Gastrocnemius medialis (tissue), 4 donors: ENCODE data around the gene ELMO2. TPM values are rescaled to one million over a fixed set of nuclear protein-coding genes. Genes with fewer than 3 reads are reported as not detected.
A peak's percentile ranks its signal among the peaks of the same experiment; 100 is the strongest.

Experiments
- ATAC-seq, 2 donors: fragments of 150-250 bp; one replicate each; pipeline ENCODE4 v1.9.1; 2016
- DNase-seq, 2 donors: peaks; one replicate each; pipeline ENCODE4 v3.0.0-alpha.2; 2019
- H3K27ac ChIP-seq, 4 donors: fragments of 200-600 bp; sonication (generic); 1 replicate in 1 of 4; 2 replicates in 3 of 4; pipeline ENCODE4 v1.5.1; 2016 to 2018; ENCODE audit warnings: mild to moderate bottlenecking in 2 of 4, moderate library complexity in 1 of 4
- H3K27me3 ChIP-seq, 3 donors: fragments of 200-600 bp; sonication (generic) in 2 of 3; 1 replicate in 1 of 3; 2 replicates in 2 of 3; pipeline versions ENCODE4 v1.5.1 to v1.6.0; 2016 to 2019; ENCODE audit warnings: mild to moderate bottlenecking in 1 of 3, moderate library complexity in 1 of 3
- H3K36me3 ChIP-seq, 2 donors: fragments of 200-600 bp; sonication (generic) in 1 of 2; one replicate each; pipeline ENCODE4 v1.5.1; 2017 to 2018
- H3K4me1 ChIP-seq, 2 donors: fragments of 200-600 bp; sonication (generic) in 1 of 2; one replicate each; pipeline ENCODE4 v1.5.1; 2016 to 2017; ENCODE audit warnings: mild to moderate bottlenecking in 2 of 2
- H3K4me3 ChIP-seq, 4 donors: fragments of 200-600 bp; sonication (generic) in 3 of 4; 1 replicate in 1 of 4; 2 replicates in 3 of 4; pipeline ENCODE4 v1.5.1; 2016 to 2019; ENCODE audit warnings: mild to moderate bottlenecking in 2 of 4
- H3K9me3 ChIP-seq, 3 donors: fragments of 200-600 bp; sonication (generic) in 2 of 3; 1 replicate in 1 of 3; 2 replicates in 2 of 3; pipeline ENCODE4 v1.5.1; 2016 to 2019
- CTCF ChIP-seq, 5 experiments: fragments of 450-650 bp in 3 of 5; fragments of 200-600 bp in 2 of 5; sonication (generic) in 2 of 5; IDR thresholded peaks in 4 of 5; conservative IDR thresholded peaks in 1 of 5; 1 replicate in 4 of 5; 2 replicates in 1 of 5; pipeline ENCODE4 v1.5.1; 2016 to 2019; ENCODE audit warnings: antibody characterized with exemption in 5 of 5, mild to moderate bottlenecking in 3 of 5, moderate library complexity in 3 of 5
- POLR2A ChIP-seq, 2 donors: fragments of 450-650 bp; IDR thresholded peaks; one replicate each; pipeline ENCODE4 v1.6.1; 2017; ENCODE audit warnings: antibody characterized with exemption in 2 of 2, mild to moderate bottlenecking in 2 of 2, moderate library complexity in 2 of 2
- in situ Hi-C, 4 donors: fragments of 200-750 bp; cut with MboI; loops; one replicate each; pipeline versions ENCODE4 v1.15.0 to v1.8.0; 2017; ENCODE audit warnings: low sequenced_read_pairs in 4 of 4
- intact Hi-C: fragments of 100-400 bp; cut with DNase I; formaldehyde crosslinking; loops from one replicate; pipeline ENCODE4 v1.15.1; 2023; ENCODE audit warnings: low total_unique reads
- total RNA-seq, 4 donors: library from RNA; depleted of rRNA; stranded (reverse); fragments of >200 nt; gene quantifications; one replicate each; pipeline versions ENCODE4 v1.1.0 to v1.2.3, GENCODE V29; 2016

ELMO2 gene
- total RNA-seq, 4 donors from 2014 or later = 47.6 to 67.5 (median 53.6) TPM

GRCh38 chr20:46346770-46347169 lies 59.6 kb downstream of the ELMO2 start:
- Histone ChIP-seq H3K27me3 (peaks cover 3 to 8% (median 6%) of the 10 kb centered on the region in 3 donors), H3K27ac (no peak overlapping the region), H3K4me1 (peaks cover 8 to 9% of the 10 kb centered on the region in 2 donors), H3K9me3 (no peaks in the 10 kb centered on the region), H3K36me3 (peaks cover 0 to 20% of the 10 kb centered on the region in 2 donors), H3K4me3 (no peak overlapping the region)
- intact Hi-C loops (loop anchor here (10.0 kb wide), 1 partner anchor 132 kb away; no protein-coding TSS in a partner anchor), in situ Hi-C loops (loop anchor here in 2 of 4 donors (10.0 to 25.0 kb wide), 2 partner anchors 209 to 212 kb away; no protein-coding TSS in a partner anchor)
- ATAC-seq (no peak), DNase-seq (no peak)
- TF ChIP-seq POLR2A (IDR thresholded peaks at IDR 0.05) (no peak), CTCF (IDR thresholded peaks at IDR 0.05 in 4 of 5, conservative IDR thresholded peaks at IDR 0.05 in 1 of 5) (no peak)

- Histone ChIP-seq H3K36me3 (no peaks in the 10 kb centered on the region), H3K4me3 (no peak overlapping the region), H3K9me3 (no peaks in the 10 kb centered on the region), H3K4me1 (peaks cover 8 to 9% of the 10 kb centered on the region in 2 donors), H3K27me3 (peaks cover 21 to 25% (median 22%) of the 10 kb centered on the region in 3 donors), H3K27ac (no peak overlapping the region)
- no peak for DNase-seq
- intact Hi-C loops = loop anchor here (10.0 kb wide), 1 partner anchor 130 kb away; no protein-coding TSS in a partner anchor
- in situ Hi-C loops = loop anchor here in 2 of 4 donors (10.0 to 25.0 kb wide), 2 partner anchors 207 to 210 kb away; no protein-coding TSS in a partner anchor
- no peak for ATAC-seq
- TF ChIP-seq POLR2A (IDR thresholded peaks at IDR 0.05) (no peak), CTCF (IDR thresholded peaks at IDR 0.05 in 4 of 5, conservative IDR thresholded peaks at IDR 0.05 in 1 of 5) (no peak)
Measured at GRCh38 chr20:46344488-46345162, 61.8 kb downstream of the ELMO2 start.

- DNase-seq = no peak
- intact Hi-C loops = loop anchor here (1.0 to 10.0 kb wide), 2 partner anchors 11 to 129 kb away; no protein-coding TSS in a partner anchor
- H3K4me3 ChIP-seq = no peak overlapping the region
- no peak for ATAC-seq
- peaks cover 8 to 9% of the 10 kb centered on the region in 2 donors for H3K4me1 ChIP-seq
- no peaks in the 10 kb centered on the region for H3K36me3 ChIP-seq
- H3K9me3 ChIP-seq = no peaks in the 10 kb centered on the region
- H3K27ac ChIP-seq = peak overlapping the region in 3 of 4 donors; percentile 78 to 81 (median 79)
- TF ChIP-seq POLR2A (IDR thresholded peaks at IDR 0.05) (no peak), CTCF (IDR thresholded peaks at IDR 0.05 in 4 of 5, conservative IDR thresholded peaks at IDR 0.05 in 1 of 5) (no peak)
- peaks cover 25 to 31% (median 28%) of the 10 kb centered on the region in 3 donors for H3K27me3 ChIP-seq
- in situ Hi-C loops = loop anchor here in 2 of 4 donors (10.0 to 25.0 kb wide), 2 partner anchors 207 to 209 kb away; no protein-coding TSS in a partner anchor
Measured at GRCh38 chr20:46343975-46344357, 62.4 kb downstream of the ELMO2 start.

- in situ Hi-C loops = loop anchor here in 2 of 4 donors (10.0 to 25.0 kb wide), 2 partner anchors 206 to 209 kb away; no protein-coding TSS in a partner anchor
- H3K4me3 ChIP-seq = peak overlapping the region in 3 of 4 donors; percentile 11 to 28 (median 26)
- intact Hi-C loops = loop anchor here (1.0 to 10.0 kb wide), 2 partner anchors 10 to 129 kb away; no protein-coding TSS in a partner anchor
Measured at GRCh38 chr20:46343348-46343974, 63.0 kb downstream of the ELMO2 start.

More at GRCh38 chr20:46343348-46343974, 63.0 kb downstream of the ELMO2 start:
- TF ChIP-seq CTCF (IDR thresholded peaks at IDR 0.05 in 4 of 5, conservative IDR thresholded peaks at IDR 0.05 in 1 of 5) (no peak), POLR2A (IDR thresholded peaks at IDR 0.05) (no peak)
- Histone ChIP-seq H3K4me1 (peaks cover 8 to 9% of the 10 kb centered on the region in 2 donors), H3K27me3 (peaks cover 25 to 36% (median 31%) of the 10 kb centered on the region in 3 donors), H3K9me3 (no peaks in the 10 kb centered on the region), H3K36me3 (no peaks in the 10 kb centered on the region), H3K27ac (peak overlapping the region; percentile 49 to 81 (median 78))
- DNase-seq = peak; percentile 54 to 55
- peak; percentile 74 to 77 for ATAC-seq
